GM12873 (cell line): ENCODE data around the gene RXRA.

Source experiments
- CTCF ChIP-seq: IDR thresholded peaks from 2 replicates; pipeline ENCODE4 v1.5.1; 2012; ENCODE audit warnings: low read depth, mild to moderate bottlenecking, moderate library complexity, low read length, control low read depth; ENCODE audit not compliant: insufficient read depth; ENCODE audit errors: missing control alignments

Gene RXRA

GRCh38 chr9:134306636-134307600 is 19.3 kb upstream of the RXRA start:
- TF ChIP-seq CTCF, result no peak

GRCh38 chr9:134307674-134308638 is 18.3 kb upstream of the RXRA start:
- TF ChIP-seq CTCF, result no peak

GRCh38 chr9:134313470-134313869 is 12.8 kb upstream of the RXRA start:
- no peak for TF ChIP-seq CTCF

GRCh38 chr9:134314039-134314949 is 12.0 kb upstream of the RXRA start:
- TF ChIP-seq CTCF, result no peak

- no peak for TF ChIP-seq CTCF
Measured at GRCh38 chr9:134314950-134315715, 11.1 kb upstream of the RXRA start.

GRCh38 chr9:134315716-134316448 is 10.4 kb upstream of the RXRA start:
- TF ChIP-seq CTCF, result no peak
